Nucleus accumbens (tissue), 56 donors: ENCODE data around the gene PDGFRB.

ENCODE experiments used
- DNase-seq, 56 donors: peaks; one replicate each; lab custom pipeline; 2025; lab: John Stamatoyannopoulos, UW

Gene PDGFRB

GRCh38 chr5:150147670-150148069 is 8.0 kb downstream of the PDGFRB start:
- DNase-seq: peak in 19 of 56 donors; percentile 10 to 63 (median 46)

DNA sequence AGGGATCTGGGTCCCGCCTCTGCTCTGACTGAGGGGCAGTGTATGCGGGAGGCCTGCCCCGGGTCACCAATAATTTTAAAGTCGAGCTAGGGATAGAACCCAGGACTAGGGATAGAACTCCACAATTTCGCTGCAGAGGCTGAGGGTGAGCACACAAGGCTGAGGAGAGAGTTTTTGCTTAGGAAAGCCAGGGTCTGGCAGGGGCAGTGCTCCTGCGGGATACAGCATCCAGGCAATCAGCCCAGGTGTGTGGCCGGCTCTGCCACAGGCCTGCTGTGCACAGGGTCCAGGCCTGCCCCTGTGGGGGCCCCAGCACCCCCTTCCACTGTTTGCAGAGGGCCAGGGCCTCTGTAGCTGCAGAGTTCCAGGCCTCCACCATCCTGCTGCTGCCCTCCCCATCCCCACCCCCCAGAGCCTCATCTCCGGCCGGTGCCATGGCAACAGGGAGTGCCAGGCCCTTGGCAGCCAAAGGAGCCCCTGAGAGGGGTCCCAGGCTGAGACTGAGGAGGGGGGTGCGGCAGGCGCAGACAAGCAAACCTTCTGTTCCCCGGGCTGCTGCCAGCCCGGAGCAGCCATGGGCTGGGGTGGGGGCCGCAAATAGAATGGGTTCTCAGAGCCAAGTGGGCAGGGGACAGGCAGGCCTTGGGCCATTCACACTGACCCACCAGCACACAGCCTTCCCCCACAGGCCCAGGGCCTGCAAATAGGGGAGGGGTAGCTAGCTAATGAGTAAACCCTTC is 8.6 kb downstream of the PDGFRB start:
- DNase-seq: peak in 48 of 56 donors; percentile 22 to 84 (median 54)

- no peak for DNase-seq
Observed at GRCh38 chr5:150146235-150146634, 9.4 kb downstream of the PDGFRB start.

- DNase-seq: no peak
Observed at GRCh38 chr5:150144879-150145278, 10.8 kb downstream of the PDGFRB start.

DNA sequence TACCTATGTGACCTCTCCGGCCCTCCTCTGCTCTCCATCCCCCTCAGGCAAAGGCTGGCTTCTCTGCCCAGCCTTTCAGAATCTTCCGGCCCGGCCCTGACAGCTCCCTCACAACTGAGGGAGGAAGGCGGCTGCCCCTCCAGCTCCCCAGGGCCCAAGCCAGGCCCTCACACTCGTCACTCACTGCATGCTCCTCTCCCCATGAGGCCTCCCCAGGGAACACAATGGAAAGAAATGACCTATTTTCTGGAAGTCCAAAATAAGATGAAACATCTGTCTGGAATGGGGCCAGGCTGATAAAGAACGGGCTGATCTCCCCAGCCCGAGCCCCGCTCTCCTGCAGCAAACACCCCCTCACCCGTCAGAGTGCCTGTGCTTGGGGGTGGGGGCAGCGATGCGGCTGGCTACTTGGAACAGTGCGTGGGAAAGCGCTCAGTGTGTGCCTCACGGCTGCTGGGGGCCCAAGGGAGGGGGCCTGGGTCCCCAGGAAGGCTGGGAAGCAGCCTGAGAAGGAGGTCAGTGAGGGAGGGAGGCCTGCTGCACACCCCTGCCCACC is 11.3 kb downstream of the PDGFRB start:
- peak in 16 of 56 donors; percentile 11 to 53 (median 22) for DNase-seq

- peak in 12 of 56 donors; percentile 12 to 63 (median 26) for DNase-seq
Observed at GRCh38 chr5:150143350-150144245, 12.0 kb downstream of the PDGFRB start.

- DNase-seq: no peak
Observed at GRCh38 chr5:150142959-150143349, 12.7 kb downstream of the PDGFRB start.

DNA sequence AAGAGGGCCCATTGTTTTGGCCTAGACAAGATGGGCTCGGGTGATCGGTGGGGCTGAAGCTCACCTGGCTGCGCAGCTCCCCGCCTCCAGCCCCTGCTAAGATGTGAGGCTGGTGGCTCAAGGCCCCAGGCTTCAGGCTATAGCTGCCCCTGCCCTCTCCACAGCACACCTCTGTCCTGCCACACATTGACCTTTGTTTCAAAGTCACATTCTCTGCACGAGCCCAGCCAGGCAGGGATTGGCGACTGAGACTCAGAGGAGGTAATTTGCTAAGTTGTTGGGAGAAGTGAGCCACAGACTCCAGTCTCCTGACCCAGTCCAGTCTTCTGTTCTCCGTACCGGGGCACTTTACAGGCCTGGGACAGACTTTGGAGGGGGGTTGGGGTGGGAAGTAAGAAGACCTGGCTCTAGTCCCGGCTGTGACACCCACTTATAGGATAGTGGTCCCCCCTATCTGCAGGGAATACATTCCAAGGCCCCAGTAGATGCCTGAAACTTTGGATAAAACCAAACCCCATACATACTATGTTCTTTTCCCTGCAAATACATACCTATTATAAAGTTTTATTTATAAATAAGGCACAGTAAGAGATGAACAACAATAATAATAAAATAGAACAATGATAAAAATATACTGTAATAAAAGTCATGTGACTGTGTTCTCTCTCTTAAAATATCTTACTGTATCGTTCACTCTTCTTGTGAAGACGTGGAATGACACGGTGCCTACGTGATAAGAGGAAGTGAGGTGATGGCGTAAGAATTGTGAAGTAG is 13.3 kb downstream of the PDGFRB start:
- no peak for DNase-seq

DNA sequence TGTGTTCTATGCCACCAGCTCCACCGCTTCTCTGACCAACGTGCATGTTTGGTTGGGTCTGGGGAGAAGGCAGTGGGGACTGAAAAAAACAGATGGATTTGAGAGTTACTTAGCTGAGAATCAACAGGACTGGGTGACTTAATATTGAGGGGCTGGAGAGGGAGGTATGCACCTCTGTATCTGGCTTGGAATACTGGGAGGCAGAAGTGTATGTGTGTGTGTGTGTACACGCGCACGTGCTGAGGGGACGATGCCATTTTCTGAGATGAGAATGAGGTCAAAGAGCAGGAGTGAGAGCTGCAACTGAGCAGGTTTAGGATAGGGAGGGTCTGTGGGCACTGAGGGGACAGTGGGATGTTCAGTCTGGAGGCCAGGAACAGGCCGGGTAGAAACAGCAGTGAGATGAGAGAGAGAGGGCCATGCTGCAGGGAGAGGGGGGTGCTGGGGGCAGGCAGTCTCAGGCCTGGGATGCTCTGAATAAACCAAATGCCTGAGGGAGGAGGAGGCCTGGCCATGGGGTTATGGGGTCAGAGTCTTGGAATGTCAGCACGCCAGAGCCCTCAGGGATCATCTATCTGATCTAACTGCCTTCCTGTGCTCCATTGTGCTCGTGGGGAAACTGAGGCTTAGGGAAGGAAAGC is 14.0 kb downstream of the PDGFRB start:
- DNase-seq: no peak

- DNase-seq: no peak
Observed at GRCh38 chr5:150140830-150141229, 14.8 kb downstream of the PDGFRB start.

GRCh38 chr5:150139334-150139733 is 16.3 kb downstream of the PDGFRB start:
- DNase-seq: no peak

GRCh38 chr5:150138551-150139265 is 16.9 kb downstream of the PDGFRB start:
- peak in 38 of 56 donors; percentile 9 to 80 (median 44) for DNase-seq

- no peak for DNase-seq
Observed at GRCh38 chr5:150137997-150138396, 17.6 kb downstream of the PDGFRB start.

DNA sequence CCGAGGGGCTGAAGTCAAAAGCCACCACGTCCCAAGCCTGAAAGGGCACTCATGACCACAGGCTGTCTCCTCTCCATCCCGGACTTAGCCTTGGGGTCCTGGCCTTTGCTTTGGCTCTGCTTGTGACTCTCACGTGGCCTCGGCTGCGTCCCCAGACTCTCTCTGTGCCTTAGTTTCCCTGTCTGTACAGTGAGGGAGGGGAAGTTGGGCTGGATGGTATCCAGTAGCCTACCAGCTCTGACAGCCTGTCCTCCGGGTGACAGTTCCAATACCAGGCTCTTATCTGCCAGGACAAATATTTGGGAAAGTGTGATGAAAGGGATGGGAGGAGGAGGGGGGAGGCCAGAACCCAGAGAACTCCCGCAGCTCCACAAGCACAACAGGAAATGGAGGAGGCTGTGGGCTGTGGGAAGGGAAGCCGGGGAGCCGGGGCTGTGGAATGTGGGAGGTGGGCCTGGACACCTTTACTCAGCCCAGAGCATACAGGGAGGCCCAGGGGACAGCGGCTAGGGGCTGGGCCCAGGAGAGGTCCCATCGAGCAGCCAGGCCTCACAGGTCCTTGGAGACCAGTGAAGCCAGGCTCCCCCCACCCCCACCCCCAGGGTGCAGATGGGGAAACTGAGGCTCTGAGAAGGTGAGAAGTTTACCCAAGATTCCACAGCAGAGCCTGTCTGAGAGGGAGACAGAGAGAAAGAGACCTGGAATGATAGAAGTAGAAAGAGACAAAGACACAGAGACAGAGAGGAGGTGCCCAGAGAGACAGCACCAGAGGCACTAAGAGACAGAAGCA is 18.3 kb downstream of the PDGFRB start:
- no peak for DNase-seq

DNA sequence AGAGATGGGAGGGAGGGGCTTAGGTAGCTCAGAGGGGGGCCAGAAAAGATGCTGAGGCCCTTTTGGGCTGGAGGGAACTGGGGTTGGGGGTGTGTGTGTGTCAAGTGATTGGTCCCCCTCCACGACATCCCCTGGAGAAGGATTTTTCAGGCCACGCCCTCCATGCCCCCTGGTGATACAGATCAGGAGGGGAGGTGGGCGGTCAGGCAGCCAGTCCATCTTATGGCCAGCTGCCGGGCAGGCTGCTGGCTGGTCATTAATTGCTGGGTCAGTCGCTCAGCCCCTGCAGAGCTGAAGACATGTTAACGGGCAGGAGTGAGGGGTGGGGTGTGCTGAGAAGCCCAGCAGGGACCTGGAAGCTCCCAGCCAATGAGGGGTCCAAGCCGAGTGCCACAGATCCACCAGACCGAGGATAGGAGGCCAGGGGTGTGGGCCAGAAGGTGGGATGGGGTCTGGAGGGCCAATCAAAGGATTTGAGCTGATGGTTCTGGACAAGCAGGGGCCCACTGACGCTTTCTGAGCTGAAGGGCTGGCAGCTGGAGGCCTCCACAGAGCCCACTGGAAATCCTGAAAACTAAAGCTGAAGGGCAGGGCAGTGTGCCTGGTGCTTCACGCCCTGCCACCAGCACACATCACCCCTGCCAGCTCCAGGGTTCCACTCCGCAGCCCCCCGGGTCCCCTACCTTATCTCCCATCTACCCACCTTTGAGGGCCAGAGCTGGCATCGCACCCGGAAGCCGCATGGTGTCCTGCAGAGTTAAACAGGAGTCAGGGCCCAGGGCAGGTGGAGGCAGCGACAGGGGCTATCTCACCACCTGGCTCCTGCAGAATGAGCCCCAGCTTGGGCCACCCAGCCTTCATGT is 19.1 kb downstream of the PDGFRB start:
- no peak for DNase-seq

DNA sequence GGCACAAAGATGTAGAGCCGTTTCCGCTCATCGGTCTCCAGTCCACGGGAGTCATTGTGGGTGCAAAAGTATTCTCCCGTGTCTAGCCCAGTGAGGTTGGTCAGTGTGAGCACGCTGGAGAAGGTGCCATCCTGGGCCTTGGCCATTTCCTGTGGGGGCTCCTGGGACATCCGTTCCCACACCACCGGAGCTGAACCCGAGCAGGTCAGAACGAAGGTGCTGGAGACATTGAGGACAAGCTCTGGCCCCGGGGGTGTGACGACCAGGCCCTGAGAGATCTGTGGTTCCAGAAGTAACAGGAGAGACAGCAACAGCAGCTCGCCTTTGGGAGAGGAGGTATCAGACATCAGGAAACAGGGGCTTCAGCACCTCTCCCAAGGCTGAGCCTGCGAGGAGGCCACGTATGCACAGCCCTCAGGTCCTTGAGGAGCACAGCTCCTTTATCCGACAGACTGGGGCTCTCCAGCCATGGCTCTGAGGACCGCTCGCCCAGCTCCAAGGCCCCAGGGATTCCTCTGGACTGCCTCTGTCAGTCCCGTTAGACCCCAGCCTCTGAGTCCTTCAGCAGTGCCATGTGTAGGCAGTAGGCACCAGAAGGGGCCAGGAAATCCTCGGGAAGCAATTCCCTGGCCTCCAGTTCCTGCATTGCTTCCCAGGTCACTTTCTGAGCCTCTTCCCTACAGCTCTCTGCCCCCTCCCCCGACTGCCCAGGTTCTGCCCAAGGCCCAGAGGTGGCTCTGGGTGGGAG is 19.9 kb downstream of the PDGFRB start:
- DNase-seq: no peak

GRCh38 chr5:150134198-150134588 is 21.5 kb downstream of the PDGFRB start:
- DNase-seq: no peak
